Measurements from ENCODE around the gene SIVA1.

The SIVA1 gene

DNA sequence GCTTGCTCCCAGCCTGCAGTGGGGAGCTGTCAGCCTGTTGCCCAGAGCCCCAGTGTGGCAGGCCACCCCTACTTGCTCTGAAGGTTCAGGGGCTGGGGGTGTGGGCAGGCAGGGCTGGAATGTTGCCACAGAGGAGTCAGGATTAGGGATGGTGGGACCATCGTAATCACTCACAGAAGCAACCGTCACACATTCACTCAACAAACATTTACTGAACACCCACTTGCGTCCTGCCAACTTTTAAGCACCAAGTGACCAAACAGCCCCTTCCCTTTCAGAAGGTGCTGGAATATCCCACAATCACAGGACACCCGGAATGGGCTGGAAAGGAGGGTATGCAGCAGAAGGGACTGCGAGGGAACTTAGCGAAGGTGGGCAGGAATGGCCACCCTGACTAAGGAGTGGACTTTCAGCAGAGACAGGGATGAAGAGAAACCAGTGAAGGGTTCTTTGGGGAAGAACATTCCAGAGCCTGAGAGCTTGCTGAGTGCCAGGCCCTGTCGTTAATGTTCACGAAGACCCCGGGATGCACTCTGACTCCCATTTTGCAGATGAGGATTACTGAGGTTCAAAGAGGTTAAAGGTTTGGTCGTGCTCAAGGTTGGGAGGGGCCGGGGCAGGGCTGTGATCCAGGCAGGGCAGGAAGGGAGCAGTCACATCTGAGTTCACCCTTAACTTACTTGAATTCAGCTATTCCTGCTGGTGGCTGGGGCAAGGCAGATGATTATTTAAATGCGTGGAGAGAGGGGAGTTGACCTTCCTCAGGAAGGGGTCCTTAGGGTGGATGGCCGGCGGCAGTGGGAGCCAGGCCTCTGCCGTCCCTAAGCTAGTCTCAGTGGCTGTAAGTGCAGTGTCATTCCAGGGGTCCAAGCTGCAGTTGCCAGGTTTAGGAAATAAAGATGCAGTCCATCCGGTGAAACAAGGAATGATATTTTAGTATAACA lies 45.6 kb downstream of the SIVA1 start:
- DNase-seq = no peak

DNA sequence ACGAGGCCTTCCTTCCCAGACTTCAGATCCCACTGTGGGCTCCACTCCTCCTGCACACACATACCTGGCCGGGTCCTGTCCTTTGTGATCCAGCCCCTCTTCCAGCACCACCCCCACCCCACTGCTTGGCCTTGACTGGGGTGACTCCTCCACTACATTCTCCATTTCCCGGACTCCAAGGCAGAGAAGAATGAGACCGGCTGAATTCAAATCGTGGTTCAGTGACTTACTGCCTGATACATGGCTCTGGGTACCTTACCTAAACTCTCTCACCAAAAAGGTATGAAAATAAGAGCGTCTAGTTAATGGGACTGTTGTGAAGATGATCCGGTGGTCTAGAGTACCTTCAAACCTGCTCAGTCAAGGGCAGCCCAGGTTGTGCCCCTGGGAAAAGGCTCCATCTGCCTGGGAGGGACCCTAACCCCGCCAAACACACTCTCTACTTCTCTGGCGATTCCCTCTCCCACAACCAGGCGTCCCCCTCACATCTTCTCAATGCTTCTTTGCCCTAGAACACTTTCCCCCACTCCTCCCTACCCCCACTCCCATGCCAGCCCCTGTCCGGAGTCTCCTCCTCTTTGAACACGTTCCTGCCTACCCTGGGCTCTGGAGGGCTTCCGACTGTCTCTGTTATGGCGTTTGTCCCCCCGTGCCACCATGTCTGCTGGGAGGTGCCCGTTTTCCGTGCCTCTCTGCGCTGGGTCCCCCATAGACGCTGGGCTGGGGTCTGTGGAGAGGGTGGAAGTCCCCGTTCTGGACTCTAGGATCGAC lies 46.5 kb downstream of the SIVA1 start:
- no peak for DNase-seq

DNA sequence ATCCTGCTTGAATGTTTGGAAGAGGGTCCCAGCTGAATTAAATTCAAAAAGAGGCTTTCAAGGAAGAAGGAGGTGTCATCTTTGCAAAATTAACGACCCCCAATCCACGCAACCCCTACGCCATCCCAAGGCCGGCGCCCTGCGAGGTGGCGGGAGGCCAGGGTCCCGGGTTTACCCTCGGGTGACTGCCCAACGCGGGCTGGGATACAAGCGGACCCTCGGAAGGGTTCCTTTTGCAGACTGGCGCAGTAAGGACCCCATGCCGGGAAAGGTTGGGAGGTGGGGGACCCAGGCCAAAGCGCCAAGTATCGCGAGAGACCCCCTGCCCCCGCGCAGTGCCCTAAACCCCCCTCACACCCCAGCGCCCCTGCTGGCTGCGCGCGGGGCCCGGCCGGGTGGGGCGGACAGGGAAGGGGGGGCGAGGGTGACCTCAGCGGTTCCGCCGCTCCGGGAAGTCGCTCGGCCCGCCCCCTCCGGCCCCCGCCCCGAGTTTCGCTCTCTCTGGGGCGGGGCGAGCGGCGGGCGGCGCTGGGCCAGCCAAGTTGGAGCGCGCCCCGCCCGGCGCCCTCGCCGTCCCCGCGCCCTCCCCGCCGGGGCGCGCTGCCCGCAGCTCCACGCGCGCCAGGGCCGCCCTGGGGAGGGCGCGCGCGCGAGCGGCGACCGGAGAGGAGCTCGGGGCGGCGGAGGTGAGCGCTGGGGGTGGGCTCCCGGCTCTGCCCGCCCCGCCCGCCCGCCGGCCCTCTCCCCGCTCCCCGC lies 47.2 kb downstream of the SIVA1 start:
- no peak for DNase-seq

DNA sequence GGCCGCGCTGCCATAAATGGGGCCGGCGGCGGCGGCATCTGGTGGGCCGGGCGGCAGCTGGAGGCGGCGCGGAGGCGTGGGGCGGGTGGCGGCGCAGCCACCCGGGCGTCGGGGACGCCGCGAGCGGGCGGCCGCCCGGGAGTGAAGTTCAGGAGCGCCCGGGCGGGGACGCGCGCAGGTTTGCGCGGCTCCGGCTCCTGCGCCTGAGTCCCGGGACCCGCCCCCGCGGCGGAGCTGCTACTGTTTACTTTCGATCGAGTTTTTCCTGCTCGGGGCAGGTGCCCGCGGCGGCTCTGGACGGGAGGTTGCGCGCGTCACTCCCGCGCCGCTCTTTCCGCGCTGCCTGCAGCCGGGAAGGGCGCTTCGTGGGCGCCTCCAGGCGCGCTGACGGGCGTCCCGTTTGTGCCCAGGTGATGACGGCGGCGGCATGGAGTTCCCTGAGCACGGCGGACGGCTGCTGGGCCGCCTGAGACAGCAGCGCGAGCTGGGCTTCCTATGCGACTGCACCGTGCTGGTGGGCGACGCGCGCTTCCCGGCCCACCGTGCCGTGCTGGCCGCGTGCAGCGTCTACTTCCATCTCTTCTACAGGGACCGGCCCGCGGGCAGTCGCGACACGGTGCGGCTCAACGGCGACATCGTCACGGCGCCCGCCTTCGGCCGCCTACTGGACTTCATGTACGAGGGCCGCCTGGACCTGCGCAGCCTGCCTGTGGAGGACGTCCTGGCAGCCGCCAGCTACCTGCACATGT lies 48.0 kb downstream of the SIVA1 start, which contains the start of gene ZBTB42:
Gene ZBTB42, plus strand, starts transcription at position 331 of the 749 bp plus-strand sequence. Its CDS starts 97 bp downstream, at position 428.
- DNase-seq = no peak

DNA sequence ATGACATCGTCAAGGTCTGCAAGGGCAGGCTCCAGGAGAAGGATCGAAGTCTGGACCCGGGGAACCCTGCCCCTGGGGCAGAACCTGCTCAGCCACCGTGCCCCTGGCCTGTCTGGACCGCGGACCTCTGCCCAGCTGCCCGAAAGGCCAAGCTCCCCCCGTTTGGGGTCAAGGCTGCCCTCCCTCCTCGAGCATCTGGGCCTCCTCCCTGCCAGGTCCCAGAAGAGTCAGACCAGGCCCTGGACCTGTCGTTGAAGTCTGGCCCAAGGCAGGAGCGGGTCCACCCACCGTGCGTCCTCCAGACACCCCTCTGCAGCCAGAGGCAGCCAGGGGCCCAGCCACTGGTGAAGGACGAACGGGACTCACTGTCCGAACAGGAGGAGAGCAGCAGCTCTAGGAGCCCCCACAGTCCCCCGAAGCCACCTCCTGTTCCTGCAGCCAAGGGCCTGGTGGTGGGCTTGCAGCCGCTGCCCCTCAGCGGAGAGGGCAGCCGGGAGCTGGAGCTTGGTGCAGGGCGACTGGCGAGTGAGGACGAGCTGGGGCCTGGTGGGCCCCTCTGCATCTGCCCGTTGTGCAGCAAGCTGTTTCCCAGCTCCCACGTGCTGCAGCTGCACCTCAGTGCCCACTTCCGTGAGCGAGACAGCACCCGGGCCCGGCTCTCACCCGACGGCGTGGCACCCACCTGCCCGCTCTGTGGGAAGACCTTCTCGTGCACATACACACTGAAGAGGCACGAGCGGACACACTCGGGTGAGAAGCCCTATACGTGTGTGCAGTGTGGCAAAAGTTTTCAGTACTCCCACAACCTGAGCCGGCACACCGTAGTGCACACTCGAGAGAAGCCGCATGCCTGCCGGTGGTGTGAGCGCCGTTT lies 48.8 kb downstream of the SIVA1 start:
- DNase-seq = no peak

DNA sequence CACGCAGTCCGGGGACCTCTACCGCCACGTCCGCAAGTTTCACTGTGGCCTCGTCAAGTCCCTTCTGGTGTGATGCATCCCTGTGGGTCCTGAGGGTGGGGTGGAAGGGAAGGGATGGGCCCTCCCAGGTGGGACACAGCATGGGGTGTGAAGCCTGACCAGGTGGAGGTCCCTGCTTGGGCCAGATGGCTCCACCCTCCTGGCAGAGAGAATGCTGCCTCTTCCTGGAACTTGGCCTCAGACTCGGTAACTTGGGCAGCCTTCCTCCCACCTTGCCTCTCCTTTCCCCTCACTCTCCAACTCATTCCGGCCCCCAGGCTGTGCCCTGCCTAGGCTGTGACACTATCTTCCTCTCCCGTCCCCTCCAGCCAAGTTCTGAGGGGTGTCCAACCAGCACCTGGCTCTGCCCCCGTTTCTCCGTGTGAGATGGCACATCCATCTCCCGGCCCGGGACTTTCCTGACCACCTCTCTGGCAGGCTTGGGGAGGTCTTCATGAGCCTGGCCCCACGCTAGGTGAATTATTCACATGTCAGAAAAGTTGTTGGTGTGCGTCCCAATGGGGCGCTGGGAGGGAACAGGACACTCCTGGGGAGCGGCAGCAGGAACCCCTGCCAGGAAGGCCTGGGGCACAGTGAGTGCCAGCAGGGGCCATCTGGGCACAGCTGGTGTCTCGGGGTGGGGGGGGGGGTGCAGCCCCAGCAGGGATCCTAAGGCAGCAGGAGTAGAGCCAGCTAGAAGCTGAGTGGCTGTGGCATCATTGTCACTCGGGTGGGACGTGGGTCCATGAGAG lies 49.6 kb downstream of the SIVA1 start:
- no peak for DNase-seq

DNA sequence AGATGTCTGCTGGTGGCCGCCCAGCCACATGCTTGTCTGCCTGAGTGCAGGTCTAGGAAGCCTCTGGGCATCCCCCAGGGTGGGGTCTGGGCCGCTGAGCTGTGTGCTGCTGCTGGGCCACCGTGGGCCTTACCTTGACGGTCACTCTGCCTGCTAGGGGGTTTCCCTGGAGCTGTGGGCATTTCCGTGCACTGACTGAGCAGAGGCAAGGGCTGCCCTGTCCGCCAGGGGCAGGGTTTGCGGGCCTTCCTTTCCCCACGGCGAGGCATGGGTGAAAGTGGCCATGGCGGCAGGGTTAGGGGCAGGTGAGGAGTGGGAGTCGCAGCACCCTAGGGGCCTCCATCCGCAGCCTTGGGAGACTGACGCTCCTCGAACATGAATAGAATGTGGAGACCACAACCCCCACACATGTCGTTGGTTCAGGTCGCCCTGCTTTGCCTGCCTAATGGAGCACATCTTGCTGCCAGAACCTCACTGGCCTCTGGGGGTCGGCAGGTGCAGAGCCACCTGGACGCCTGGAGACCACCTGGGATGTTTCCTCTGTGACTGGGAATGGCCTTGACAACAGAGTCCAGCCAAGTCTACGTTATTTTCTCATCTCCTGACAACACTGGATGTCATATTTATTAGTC lies 50.4 kb downstream of the SIVA1 start:
- no peak for DNase-seq

DNA sequence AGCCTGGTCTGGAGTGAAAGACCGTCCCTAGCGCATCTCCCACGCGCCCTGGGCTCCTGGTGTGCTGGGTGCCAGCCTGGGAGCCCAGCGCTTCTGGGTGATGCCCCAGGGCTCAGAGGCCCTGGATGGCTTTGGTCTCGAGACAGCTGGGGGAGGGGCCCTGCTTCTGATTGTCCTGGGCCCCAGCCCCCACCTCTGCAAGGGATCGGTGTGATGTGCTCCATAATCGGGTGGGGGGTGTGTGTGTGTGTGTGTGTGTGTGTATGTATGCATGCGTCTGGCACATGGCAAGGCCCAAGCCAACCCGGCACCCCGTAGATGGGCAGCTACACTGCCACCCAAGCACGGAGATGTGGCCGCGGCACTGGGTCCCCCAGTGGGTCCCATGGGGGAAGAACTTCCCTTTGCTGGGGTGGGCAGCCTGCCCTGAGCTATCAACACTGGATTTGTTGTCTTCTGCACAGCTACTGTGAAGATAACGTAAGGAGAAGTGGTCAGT lies 51.0 kb downstream of the SIVA1 start:
- DNase-seq = no peak

DNA sequence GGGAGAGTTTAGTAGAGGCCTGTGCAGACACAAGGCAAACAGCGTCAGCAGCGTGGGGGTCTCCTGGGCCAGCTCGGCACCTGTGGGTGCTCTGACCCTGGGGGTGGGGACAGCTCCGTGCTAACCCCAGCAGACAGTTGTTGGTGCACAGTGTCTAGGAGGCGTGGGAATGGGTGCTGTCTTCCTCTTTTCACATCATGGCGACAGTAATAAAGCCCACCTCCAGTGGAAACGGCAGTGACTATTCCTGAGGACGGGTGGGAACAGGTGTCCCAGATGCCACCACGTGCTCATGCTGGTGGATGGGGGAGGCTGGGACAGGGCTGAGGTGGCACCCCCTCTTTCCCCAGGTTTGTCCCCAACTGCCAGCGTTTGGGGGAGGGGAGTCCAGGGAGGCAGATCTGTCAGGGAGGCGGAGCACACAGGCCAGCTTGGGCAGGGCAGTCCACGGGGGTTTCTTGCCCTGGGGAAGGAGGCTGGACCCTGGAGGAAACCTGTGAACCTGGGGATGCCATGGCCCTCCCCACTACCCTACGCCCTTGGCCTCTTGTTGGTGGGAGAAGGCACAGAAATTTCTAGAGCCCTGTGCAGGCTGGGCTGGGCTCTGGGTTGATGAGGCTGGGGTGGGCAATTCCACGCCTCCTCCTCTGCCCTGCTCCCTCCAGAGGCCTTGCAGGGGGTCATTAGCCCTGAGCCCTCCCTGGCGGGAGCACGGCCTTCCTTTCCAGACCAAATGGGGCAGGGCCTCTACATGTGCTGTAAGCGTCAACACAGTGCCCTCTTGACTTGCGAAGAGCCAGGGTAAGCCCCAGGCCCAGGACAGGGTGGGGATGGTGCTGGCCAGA lies 51.8 kb downstream of the SIVA1 start:
- DNase-seq = no peak

DNA sequence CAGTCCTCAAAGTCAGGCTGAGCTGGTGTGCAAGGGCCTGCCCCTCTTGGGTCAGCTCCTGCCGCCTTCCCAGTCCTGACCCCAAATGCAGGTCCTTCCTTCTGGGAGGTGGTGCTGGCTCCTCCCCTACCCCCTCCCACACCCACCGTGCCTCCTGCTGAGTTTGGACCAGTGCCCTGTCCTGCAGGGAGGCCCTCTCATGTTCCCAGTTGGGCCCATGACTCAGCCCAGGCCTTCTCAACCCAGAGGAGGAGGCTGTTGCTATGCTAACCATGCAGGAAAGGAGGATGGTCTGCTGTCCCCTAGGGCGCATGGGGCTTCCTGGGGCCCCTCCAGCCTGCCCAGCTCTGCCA lies 52.4 kb downstream of the SIVA1 start:
- DNase-seq = no peak

DNA sequence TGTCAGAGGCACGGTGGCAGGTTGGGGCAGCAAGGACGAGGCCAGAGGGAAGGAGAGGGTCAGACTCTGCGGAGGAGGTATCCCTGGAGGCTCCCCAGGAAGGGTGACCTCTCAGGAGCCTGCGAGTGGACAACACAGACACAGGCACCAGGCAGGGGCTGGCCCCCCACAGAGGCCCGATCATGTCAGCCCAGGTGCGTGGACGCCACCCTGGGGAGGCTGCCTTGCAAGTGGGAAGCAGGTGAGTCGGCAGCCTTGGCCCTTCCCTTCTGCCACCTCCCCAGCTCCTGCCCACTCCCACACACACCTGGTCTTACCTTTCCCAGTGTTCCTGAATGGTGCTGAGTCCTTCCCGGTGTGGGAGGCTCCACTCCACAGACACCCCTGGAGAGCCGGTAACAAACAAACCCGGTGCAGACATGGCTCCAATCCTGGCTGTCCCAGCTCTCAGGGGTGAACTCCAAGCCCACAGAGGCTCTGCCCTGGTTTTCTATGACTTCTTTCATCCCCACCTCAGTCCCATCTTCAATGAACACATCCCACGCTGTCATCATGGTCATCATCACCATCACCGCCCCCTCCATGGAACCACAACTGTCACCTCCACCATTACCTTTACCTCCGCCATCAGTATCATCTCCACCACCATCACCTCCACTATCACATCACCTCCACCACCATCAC lies 53.1 kb downstream of the SIVA1 start:
- no peak for DNase-seq

DNA sequence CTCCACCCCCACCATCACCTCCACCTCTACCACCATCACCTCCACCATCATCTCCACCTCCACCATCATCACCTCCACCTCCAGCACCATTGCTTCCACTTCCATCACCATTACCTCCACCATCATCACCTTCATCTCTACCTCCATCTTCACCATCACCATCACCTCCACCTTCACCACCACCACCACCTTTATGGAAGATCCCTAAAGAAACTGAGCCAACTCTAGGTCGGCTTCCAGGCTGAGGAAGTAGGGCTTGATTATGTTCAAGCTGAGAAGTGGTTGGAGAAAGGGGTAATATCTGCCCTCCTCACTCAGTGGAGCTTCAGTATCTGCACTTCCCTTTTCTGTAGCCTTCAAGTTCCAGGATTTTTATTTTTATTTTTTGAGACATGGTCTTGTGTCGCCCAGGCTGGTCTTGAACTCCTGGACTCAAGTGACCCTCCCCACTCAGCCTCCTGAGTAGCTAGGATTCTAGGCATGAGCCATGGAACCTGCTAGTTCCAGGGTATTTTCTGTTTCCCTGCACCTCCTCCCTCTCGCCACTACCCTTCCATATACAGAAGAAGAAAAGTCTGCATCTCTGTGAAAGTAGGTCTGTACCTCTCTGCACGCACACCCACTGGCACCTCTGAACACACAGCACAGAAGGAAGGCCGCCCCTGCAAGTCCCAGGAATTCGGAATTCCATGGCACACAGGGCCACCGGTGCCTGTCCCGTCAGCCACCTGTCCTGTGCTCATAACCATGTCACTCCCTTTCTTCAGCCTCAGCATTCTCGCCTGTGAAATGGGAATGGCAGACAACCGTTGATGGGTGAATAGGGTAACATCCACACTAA lies 53.9 kb downstream of the SIVA1 start:
- no peak for DNase-seq

DNA sequence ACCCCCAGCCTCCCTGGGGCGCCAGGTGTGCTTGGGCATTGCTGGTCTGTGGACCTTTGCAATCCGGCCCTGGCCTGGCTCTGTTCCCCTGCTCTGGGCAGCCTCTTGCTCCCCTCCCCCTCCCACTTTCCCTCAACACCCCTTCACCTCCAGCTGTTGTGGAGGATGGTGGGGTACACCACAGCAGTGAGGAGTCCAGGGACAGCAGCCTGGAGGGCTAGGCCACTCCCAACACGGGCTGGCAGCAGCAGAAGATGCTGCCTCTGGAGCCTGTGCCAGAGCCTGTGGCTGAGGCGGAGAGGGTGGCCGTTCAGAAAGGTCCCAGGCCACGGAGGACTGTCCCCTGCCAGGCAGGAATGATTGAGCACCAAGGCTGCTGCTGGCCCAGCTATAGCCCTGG lies 55.5 kb downstream of the SIVA1 start:
- DNase-seq = no peak

Measured in NCI-H187 treated with DMSO at 0.1 percent for 48 hours (cell line).